HK-2 (cell line): Measurements from ENCODE around the gene DPYSL3.
"Not testable (repeated sequence)": the region's sequence is repeated elsewhere in the genome, so short reads cannot be mapped to it uniquely, and the experiment has no call there.

Experiments
- DNase-seq: peaks from one replicate; pipeline ENCODE4 v3.0.0-alpha.2; 2018; ENCODE audit not compliant: unreplicated experiment

The DPYSL3 gene

GRCh38 chr5:147369742-147370374, 140.0 kb downstream of the DPYSL3 start:
- DNase-seq, result no peak

DNA sequence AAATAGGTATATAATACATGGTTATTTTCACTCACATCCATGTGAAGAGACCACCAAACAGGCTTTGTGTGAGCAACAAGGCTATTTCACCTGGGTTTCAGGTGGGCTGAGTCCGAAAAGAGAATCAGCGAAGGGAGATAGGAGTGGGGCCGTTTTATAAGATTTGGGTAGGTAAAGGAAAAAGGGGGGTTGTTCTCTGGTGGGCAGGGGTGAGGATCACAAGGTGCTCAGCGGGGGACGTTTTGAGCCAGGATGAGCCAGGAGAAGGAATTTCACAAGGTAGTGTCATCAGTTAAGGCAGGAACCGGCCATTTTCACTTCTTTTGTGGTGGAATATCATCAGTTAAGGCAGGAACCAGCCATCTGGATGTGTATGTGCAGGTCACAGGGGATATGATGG, 142.5 kb downstream of the DPYSL3 start:
- DNase-seq, result not testable (repeated sequence)

- no peak for DNase-seq
Observed at GRCh38 chr5:147361441-147362175, 148.3 kb downstream of the DPYSL3 start.

DNA sequence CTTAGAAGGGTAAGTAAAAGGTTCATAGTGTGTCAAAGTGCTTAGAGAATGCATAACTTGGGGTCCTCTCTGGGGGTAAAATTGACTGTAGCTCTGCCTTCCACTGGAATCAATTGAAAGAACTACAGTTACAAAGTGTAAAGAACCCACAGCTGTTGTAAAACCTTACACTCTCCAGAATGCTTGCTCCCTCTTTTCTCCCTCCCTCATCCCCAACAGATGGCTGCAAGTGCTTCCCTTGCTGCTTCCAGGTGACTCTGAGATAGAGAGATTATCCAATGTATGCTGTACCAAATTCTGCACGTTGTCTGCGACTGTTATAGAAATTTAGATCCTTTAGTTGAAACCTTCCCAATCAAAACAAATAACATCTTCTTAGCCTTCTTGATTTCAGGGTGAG, 149.1 kb downstream of the DPYSL3 start:
- DNase-seq, result no peak

DNA sequence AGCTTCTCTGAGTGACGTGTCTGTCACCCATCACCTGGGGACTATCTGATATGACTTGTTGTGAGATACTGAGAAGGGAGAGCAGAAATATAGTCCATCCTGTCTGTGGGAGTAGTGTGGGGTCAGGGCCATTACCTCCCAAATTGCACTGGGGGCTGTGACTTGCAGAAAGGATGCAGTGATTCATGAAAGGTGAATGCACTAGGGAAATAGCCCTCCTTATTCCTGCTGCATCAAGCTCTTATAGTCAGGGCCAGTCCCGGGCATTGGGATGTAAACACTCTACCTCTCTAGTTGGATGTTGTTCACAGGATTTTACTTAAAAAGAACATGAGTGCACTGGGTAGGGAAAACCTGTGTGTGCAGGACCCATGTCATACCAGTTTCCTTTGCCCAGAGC, 150.3 kb downstream of the DPYSL3 start:
- no peak for DNase-seq

GRCh38 chr5:147359101-147359500, 150.8 kb downstream of the DPYSL3 start:
- no peak for DNase-seq

- no peak for DNase-seq
Observed at GRCh38 chr5:147349241-147349640, 160.6 kb downstream of the DPYSL3 start.

- no peak for DNase-seq
Observed at GRCh38 chr5:147348451-147348850, 161.4 kb downstream of the DPYSL3 start.

GRCh38 chr5:147348046-147348445, 161.8 kb downstream of the DPYSL3 start:
- no peak for DNase-seq

GRCh38 chr5:147346006-147346561, 163.8 kb downstream of the DPYSL3 start:
- DNase-seq, result no peak

- DNase-seq, result no peak
Observed at GRCh38 chr5:147344861-147345260, 165.0 kb downstream of the DPYSL3 start.

DNA sequence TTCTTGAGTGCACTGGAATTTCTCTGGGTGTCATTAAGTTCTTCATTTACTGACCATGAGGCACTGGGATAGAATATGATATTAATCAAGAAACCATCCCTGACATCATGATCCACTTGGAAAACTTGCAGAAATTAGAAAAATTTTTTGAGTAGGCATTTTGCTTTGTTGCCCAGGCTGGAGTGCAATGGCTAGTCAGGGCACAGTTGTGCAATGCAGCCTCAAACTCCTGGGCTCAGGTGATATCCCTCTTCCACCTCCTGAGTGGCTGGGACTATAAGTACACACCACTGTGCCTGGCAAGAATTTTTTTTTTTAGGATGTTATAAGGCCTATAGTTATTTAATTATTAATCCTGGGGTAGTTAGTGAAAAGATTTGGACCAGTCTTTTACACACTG, 168.5 kb downstream of the DPYSL3 start:
- DNase-seq, result no peak

- DNase-seq, result no peak
Observed at GRCh38 chr5:147340941-147341340, 168.9 kb downstream of the DPYSL3 start.
